A673 (cell line): Measurements from ENCODE around the gene MECR. TPM values are rescaled to one million over a fixed set of nuclear protein-coding genes. Genes with fewer than 3 reads are reported as not detected.

Source experiments
- BruUV-seq: library from RNA; stranded (reverse); fragments of 400-500 nt; replicated peaks from 2 replicates; lab custom pipeline; 2021; lab: Mats Ljungman, UMichigan
- CTCF ChIA-PET: fragments of 300-600 bp; sonication (Branson Sonifier 250); formaldehyde crosslinking; loops from one replicate; lab custom pipeline; 2022; ENCODE audit warnings: antibody characterized with exemption; lab: Charles Lee
- POLR2A ChIA-PET: fragments of 300-600 bp; sonication (Branson Sonifier 250); formaldehyde crosslinking; loops from one replicate; lab custom pipeline; 2022; ENCODE audit warnings: antibody characterized with exemption; ENCODE audit not compliant: low non-redundant PET; lab: Charles Lee
- DNase-seq: peaks from one replicate; pipeline ENCODE4 v3.0.0-alpha.2; 2015; ENCODE audit warnings: low spot score
- H3K27ac ChIP-seq: fragments of 200-600 bp; sonication (generic); 2 replicates; pipeline ENCODE4 v1.5.1; 2016; ENCODE audit warnings: mixed run types, low read depth, mild to moderate bottlenecking, mixed read lengths, antibody characterized with exemption, low read length; ENCODE audit not compliant: poor library complexity, severe bottlenecking
- H3K27me3 ChIP-seq: fragments of 200-600 bp; sonication (generic); replicated peaks from 2 replicates; pipeline ENCODE4 v1.6.1; 2017; ENCODE audit warnings: mixed run types, low read depth, mild to moderate bottlenecking, mixed read lengths, antibody characterized with exemption, low read length; ENCODE audit not compliant: insufficient read depth, poor library complexity
- H3K36me3 ChIP-seq: fragments of 200-600 bp; sonication (generic); 2 replicates; pipeline ENCODE4 v1.6.1; 2016; ENCODE audit warnings: mixed run types, mild to moderate bottlenecking, mixed read lengths, antibody characterized with exemption, low read length; ENCODE audit not compliant: insufficient read depth, poor library complexity, severe bottlenecking
- H3K4me1 ChIP-seq: fragments of 200-600 bp; sonication (generic); 2 replicates; pipeline ENCODE4 v1.6.1; 2017; ENCODE audit warnings: mixed run types, mild to moderate bottlenecking, mixed read lengths, antibody characterized with exemption, low read length; ENCODE audit not compliant: insufficient read depth, poor library complexity, severe bottlenecking
- H3K4me3 ChIP-seq: fragments of 200-600 bp; sonication (generic); 2 replicates; pipeline ENCODE4 v1.5.1; 2016; ENCODE audit warnings: low read depth, mixed run types, mild to moderate bottlenecking, mixed read lengths, low read length; ENCODE audit not compliant: poor library complexity, severe bottlenecking
- H3K9me3 ChIP-seq: fragments of 200-600 bp; sonication (generic); 2 replicates; pipeline ENCODE4 v1.6.1; 2016; ENCODE audit warnings: mixed run types, low read depth, mild to moderate bottlenecking, mixed read lengths, antibody characterized with exemption, low read length; ENCODE audit not compliant: poor library complexity, severe bottlenecking
- EZH2 ChIP-seq: fragments of 200-600 bp; sonication (generic); IDR thresholded peaks from 2 replicates; pipeline ENCODE4 v1.6.1; 2017; ENCODE audit warnings: borderline replicate concordance, low read depth, mild to moderate bottlenecking, mixed read lengths, antibody characterized with exemption, low read length; ENCODE audit not compliant: poor library complexity, severe bottlenecking
- intact Hi-C: fragments of 100-400 bp; cut with micrococcal nuclease; formaldehyde crosslinking; loops from one replicate; pipeline ENCODE4 v1.10.0; 2022; ENCODE audit not compliant: unreplicated experiment
- total RNA-seq: library from RNA; stranded (reverse); gene quantifications from 2 replicates; pipeline ENCODE4 v1.2.3, GENCODE V29; 2021
- TF ChIP-seq, protein P1 (sequence below): fragments of 300-800, 200-600 bp; sonication (generic); conservative IDR thresholded peaks from 2 replicates; pipeline ENCODE4 v1.5.1; 2017; ENCODE audit warnings: low read depth, mild to moderate bottlenecking, antibody characterized with exemption, low read length, moderate library complexity, mixed read lengths

Gene MECR
- total RNA-seq, 1 experiment from 2014 or later: 39.0 TPM

DNA sequence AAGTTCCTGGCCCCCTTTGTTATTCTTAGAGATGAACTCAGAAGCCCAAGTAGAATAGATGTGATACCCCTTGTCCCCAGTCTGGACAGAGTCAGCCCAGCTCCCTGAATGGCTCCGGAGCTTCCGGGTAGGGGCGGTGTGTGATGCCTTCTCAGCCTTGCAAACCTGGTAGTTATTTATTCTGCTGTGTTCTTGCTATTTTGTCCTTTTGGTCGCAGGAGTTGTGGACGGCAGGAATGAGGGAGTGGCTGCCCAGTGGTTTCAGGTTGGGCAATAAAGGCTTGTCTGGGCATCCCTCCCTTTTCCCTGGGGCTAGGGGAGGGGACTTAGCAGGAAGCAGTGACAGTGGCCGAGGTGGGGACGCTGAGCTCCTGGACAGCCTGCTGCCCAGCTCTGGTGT is 8.4 kb upstream of the MECR start:
- Histone ChIP-seq H3K4me3 (no peak overlapping the region), H3K27ac (no peak overlapping the region), H3K9me3 (no peaks in the 10 kb centered on the region), H3K4me1 (peaks cover 12% of the 10 kb centered on the region), H3K27me3 (peaks cover 6% of the 10 kb centered on the region), H3K36me3 (no peaks in the 10 kb centered on the region)
- intact Hi-C loops: loop anchor here (10.0 kb wide), 2 partner anchors 106 to 846 kb away; no protein-coding TSS in a partner anchor
- CTCF ChIA-PET: interaction anchor here (1.6 kb wide), 1 partner anchor 1469 kb away, joined by 3 read pairs; no protein-coding TSS in a partner anchor
- BruUV-seq: no TSS peak
- DNase-seq: no peak
- POLR2A ChIA-PET: no interaction called here
- TF ChIP-seq, protein P1, sequence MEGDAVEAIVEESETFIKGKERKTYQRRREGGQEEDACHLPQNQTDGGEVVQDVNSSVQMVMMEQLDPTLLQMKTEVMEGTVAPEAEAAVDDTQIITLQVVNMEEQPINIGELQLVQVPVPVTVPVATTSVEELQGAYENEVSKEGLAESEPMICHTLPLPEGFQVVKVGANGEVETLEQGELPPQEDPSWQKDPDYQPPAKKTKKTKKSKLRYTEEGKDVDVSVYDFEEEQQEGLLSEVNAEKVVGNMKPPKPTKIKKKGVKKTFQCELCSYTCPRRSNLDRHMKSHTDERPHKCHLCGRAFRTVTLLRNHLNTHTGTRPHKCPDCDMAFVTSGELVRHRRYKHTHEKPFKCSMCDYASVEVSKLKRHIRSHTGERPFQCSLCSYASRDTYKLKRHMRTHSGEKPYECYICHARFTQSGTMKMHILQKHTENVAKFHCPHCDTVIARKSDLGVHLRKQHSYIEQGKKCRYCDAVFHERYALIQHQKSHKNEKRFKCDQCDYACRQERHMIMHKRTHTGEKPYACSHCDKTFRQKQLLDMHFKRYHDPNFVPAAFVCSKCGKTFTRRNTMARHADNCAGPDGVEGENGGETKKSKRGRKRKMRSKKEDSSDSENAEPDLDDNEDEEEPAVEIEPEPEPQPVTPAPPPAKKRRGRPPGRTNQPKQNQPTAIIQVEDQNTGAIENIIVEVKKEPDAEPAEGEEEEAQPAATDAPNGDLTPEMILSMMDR: no peak
- TF ChIP-seq EZH2: no peak

DNA sequence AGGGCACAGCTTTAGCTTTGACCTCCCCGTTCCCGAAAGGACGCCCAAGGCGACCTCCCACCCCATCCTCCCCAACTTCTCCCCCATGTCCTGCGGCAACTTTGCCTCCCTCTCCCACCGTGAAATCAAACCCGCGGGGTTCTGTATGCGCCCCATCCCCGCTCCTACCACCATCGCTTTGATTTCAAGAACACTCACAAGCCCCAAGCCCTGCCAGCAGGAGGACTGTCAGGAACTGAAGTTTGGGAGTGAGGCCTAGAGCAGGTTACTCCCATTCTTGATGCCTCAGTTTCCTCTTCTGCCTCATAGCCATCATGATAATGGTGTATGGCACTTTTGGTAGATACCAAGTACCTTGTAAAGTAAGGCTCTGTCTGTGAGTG is 7.9 kb upstream of the MECR start:
- Histone ChIP-seq H3K36me3 (no peaks in the 10 kb centered on the region), H3K4me3 (no peak overlapping the region), H3K27me3 (peaks cover 6% of the 10 kb centered on the region), H3K9me3 (no peaks in the 10 kb centered on the region), H3K27ac (no peak overlapping the region), H3K4me1 (peaks cover 12% of the 10 kb centered on the region)
- ChIA-PET CTCF (interaction anchor here (1.6 kb wide), 1 partner anchor 1469 kb away, joined by 3 read pairs; no protein-coding TSS in a partner anchor), POLR2A (no interaction called here)
- no TSS peak for BruUV-seq
- TF ChIP-seq, protein P1: no peak
- no peak for TF ChIP-seq EZH2
- intact Hi-C loops: loop anchor here (10.0 kb wide), 2 partner anchors 106 to 846 kb away; no protein-coding TSS in a partner anchor
- no peak for DNase-seq

DNA sequence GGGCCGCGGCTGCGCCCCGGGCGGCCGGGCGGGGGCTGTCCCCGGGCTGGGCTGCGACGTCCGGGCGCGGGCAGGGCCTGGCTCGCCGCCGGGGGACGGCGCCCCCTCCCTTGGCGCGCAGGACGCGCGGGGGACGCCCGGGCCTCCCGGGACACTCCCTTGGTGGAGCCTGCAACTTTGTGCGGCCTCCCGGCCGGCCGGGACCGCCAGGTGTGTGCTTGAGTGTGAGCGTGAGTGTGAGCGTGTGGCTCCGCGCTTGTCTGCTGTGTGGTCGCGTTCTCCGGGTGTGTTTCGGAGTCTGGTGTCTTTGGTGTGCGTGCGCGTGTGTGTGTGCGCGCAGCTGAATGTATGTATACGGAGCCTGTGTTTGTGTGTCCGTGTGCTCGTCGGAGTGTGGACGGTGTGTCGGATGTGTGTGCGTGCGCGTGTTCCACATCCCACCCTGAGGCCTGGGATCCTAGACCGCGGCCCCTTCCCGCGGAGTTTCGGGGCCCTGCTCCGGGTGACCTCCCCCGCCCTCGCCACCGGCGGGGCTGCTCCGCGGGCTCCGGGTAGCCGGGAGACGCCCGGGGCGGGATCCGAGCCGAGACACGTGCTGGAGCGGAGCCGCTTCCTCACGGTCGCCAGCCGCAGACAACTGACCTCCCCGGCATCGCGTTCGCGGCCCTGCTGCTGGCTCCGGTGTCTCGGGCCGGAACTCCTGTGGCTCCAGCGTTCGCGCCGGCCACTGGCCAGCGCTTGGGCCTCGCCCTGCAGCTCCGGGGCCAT is 7.3 kb upstream of the MECR start:
- H3K4me3 ChIP-seq: peak overlapping the region; percentile 46
- H3K9me3 ChIP-seq: no peaks in the 10 kb centered on the region
- no TSS peak for BruUV-seq
- TF ChIP-seq EZH2: no peak
- TF ChIP-seq, protein P1: no peak
- intact Hi-C loops: loop anchor here (2.0 to 10.0 kb wide), 3 partner anchors 107 to 1471 kb away; no protein-coding TSS in a partner anchor
- H3K27ac ChIP-seq: no peak overlapping the region
- peaks cover 12% of the 10 kb centered on the region for H3K4me1 ChIP-seq
- peaks cover 6% of the 10 kb centered on the region for H3K27me3 ChIP-seq
- POLR2A ChIA-PET: no interaction called here
- no peaks in the 10 kb centered on the region for H3K36me3 ChIP-seq
- CTCF ChIA-PET: interaction anchor here (1.6 kb wide), 1 partner anchor 1470 kb away, joined by 3 read pairs; no protein-coding TSS in a partner anchor
- peak; percentile 42 for DNase-seq
